HG03175 (cell line): ENCODE measurements around the gene C6orf62.
"Not testable (repeated sequence)": the region's sequence is repeated elsewhere in the genome, so short reads cannot be mapped to it uniquely, and the experiment has no call there.

Source experiments
- ATAC-seq: cut with Tn5 transposase; IDR thresholded peaks from one replicate; pipeline ENCODE4 v1.9.1; 2021; ENCODE audit warnings: mild to moderate bottlenecking, moderate library complexity; ENCODE audit not compliant: unreplicated experiment

The C6orf62 gene

GRCh38 chr6:24719125-24719971 is at the start of gene C6orf62:
TSS of gene C6orf62 (minus strand) at chr6:24719154. CDS start at chr6:24718668, 486 bp downstream.
- peak; percentile 21 for ATAC-seq

- no peak for ATAC-seq
Observed at GRCh38 chr6:24768361-24768760, 49.4 kb upstream of the C6orf62 start.

GRCh38 chr6:24766680-24767462 is 47.9 kb upstream of the C6orf62 start:
- ATAC-seq = peak; percentile 69

GRCh38 chr6:24765968-24766367 is 47.0 kb upstream of the C6orf62 start:
- not testable (repeated sequence) for ATAC-seq

- ATAC-seq = not testable (repeated sequence)
Observed at GRCh38 chr6:24764833-24765828, 46.2 kb upstream of the C6orf62 start.

- no peak for ATAC-seq
Observed at GRCh38 chr6:24763578-24763977, 44.6 kb upstream of the C6orf62 start.

GRCh38 chr6:24761851-24762250 is 42.9 kb upstream of the C6orf62 start:
- ATAC-seq = no peak

- no peak for ATAC-seq
Observed at GRCh38 chr6:24761193-24761835, 42.4 kb upstream of the C6orf62 start.

GRCh38 chr6:24760210-24760609 is 41.3 kb upstream of the C6orf62 start:
- no peak for ATAC-seq

- no peak for ATAC-seq
Observed at GRCh38 chr6:24759718-24760117, 40.8 kb upstream of the C6orf62 start.

GRCh38 chr6:24757611-24758010 is 38.7 kb upstream of the C6orf62 start:
- no peak for ATAC-seq

- ATAC-seq = no peak
Observed at GRCh38 chr6:24755279-24755678, 36.3 kb upstream of the C6orf62 start.

GRCh38 chr6:24754378-24754777 is 35.4 kb upstream of the C6orf62 start:
- ATAC-seq = not testable (repeated sequence)

- no peak for ATAC-seq
Observed at GRCh38 chr6:24753545-24753944, 34.6 kb upstream of the C6orf62 start.

- no peak for ATAC-seq
Observed at GRCh38 chr6:24752917-24753492, 34.1 kb upstream of the C6orf62 start.

GRCh38 chr6:24752503-24752902 is 33.5 kb upstream of the C6orf62 start:
- no peak for ATAC-seq

- ATAC-seq = not testable (repeated sequence)
Observed at GRCh38 chr6:24750878-24751277, 31.9 kb upstream of the C6orf62 start.

- no peak for ATAC-seq
Observed at GRCh38 chr6:24749297-24749696, 30.3 kb upstream of the C6orf62 start.

GRCh38 chr6:24744911-24745310 is 26.0 kb upstream of the C6orf62 start:
- ATAC-seq = no peak

GRCh38 chr6:24743944-24744335 is 25.0 kb upstream of the C6orf62 start:
- peak; percentile 52 for ATAC-seq
